Measurements from ENCODE around the gene KIRREL3. TPM values are rescaled to one million over a fixed set of nuclear protein-coding genes. Genes with fewer than 3 reads are reported as not detected.

The KIRREL3 gene
- total RNA-seq, 4 donors from 2014 or later = 0.82 to 15.7 (median 1.4) TPM; not detected in 1

DNA sequence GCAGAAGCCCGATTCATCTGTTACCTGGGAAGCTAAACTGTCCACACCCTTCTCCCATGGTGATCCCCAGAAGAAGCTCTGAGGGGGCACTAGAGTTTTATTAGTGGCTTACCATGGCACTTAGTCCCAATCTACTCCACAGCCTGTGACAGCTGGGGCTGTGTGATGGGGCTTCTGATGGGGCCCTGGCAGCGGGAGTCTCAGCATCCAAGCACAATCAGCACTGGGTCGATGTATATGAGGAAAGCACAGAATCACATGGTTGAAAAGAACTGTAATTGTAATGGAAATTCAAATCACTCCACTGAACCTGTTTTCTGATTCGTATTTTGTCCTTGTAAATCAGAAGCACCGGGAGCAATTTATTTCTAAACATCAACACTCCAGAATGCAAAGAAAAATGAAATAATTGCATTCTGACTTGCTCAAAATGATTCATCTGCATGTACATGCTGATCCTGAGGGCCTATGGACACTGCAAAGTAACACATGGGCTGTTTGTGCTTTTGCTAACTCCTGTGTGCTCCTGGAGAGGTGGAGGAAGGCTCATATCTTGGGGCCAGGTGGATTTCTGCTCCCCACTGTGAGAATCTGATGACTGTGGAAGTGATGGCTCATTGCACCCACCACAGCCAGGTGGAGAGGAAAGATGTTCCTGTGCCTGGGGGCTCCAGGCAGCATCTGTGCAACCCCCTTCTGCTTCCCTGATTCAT, 203.0 kb downstream of the KIRREL3 start:
- intact Hi-C loops (cut with DNase I; ENCODE audit: low total_unique reads) (no loop called here), in situ Hi-C loops (cut with MboI; ENCODE audit: low pct_ligation_motif_present in 1 of 4, low pct_unique_long_range_greater_than_20kb in 1 of 4, low sequenced_read_pairs in 3 of 4) (no loop called here)
- Histone ChIP-seq H3K4me3 (no peak overlapping the region), H3K9me3 (no peaks in the 10 kb centered on the region), H3K4me1 (no peaks in the 10 kb centered on the region), H3K27ac (no peak overlapping the region), H3K36me3 (no peaks in the 10 kb centered on the region), H3K27me3 (no peaks in the 10 kb centered on the region)
- 67 to 81% methylated on average over 1 to 5 of the region's 5 CpGs for WGBS, 2 donors (ENCODE audit: low coverage in 1 of 2)
- no peak for DNase-seq
- TF ChIP-seq EP300 (IDR thresholded peaks at IDR 0.05; ENCODE audit: low read depth) (no peak), POLR2A (IDR thresholded peaks at IDR 0.05) (no peak), POLR2AphosphoS5 (IDR thresholded peaks at IDR 0.05) (no peak)
- TF ChIP-seq, protein P1, sequence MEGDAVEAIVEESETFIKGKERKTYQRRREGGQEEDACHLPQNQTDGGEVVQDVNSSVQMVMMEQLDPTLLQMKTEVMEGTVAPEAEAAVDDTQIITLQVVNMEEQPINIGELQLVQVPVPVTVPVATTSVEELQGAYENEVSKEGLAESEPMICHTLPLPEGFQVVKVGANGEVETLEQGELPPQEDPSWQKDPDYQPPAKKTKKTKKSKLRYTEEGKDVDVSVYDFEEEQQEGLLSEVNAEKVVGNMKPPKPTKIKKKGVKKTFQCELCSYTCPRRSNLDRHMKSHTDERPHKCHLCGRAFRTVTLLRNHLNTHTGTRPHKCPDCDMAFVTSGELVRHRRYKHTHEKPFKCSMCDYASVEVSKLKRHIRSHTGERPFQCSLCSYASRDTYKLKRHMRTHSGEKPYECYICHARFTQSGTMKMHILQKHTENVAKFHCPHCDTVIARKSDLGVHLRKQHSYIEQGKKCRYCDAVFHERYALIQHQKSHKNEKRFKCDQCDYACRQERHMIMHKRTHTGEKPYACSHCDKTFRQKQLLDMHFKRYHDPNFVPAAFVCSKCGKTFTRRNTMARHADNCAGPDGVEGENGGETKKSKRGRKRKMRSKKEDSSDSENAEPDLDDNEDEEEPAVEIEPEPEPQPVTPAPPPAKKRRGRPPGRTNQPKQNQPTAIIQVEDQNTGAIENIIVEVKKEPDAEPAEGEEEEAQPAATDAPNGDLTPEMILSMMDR (IDR thresholded peaks at IDR 0.05) = no peak

- Histone ChIP-seq H3K36me3 (no peaks in the 10 kb centered on the region), H3K9me3 (no peaks in the 10 kb centered on the region), H3K27me3 (no peaks in the 10 kb centered on the region), H3K4me1 (no peaks in the 10 kb centered on the region), H3K4me3 (no peak overlapping the region), H3K27ac (no peak overlapping the region)
- DNase-seq = no peak
- in situ Hi-C loops (cut with MboI; ENCODE audit: low pct_ligation_motif_present in 1 of 4, low pct_unique_long_range_greater_than_20kb in 1 of 4, low sequenced_read_pairs in 3 of 4) = no loop called here
- TF ChIP-seq, protein P1 (IDR thresholded peaks at IDR 0.05) = no peak
- no peak for TF ChIP-seq POLR2A (IDR thresholded peaks at IDR 0.05)
- TF ChIP-seq POLR2AphosphoS5 (IDR thresholded peaks at IDR 0.05) = no peak
- no peak for TF ChIP-seq EP300 (IDR thresholded peaks at IDR 0.05; ENCODE audit: low read depth)
- 79 to 84% methylated on average over 6 of the region's 6 CpGs for WGBS, 2 donors (ENCODE audit: low coverage in 1 of 2)
- intact Hi-C loops (cut with DNase I; ENCODE audit: low total_unique reads) = no loop called here
Measured at GRCh38 chr11:126793596-126793995, 207.0 kb downstream of the KIRREL3 start.

DNA sequence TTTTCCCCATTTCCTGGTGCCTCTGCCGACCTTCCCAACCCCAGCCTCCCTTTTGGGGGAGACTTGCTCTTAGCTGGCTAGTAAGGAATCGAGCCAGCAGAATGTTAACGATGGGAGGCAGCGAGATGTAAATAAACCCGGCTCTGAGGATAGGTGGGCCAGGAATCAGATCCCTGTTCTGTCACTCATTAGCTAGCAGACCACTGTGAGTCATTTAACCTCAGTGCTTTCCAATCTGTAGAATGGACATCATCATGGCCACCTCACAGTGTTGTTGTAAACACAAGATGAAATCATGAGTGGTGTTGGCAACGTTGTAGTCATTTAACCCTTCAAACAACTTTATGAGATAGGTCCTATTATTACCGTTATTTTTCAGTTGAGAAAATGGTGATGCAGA, 208.6 kb downstream of the KIRREL3 start:
- no peaks in the 10 kb centered on the region for H3K36me3 ChIP-seq
- H3K27ac ChIP-seq = no peak overlapping the region
- intact Hi-C loops (cut with DNase I; ENCODE audit: low total_unique reads) = no loop called here
- DNase-seq = no peak
- no peaks in the 10 kb centered on the region for H3K27me3 ChIP-seq
- in situ Hi-C loops (cut with MboI; ENCODE audit: low pct_ligation_motif_present in 1 of 4, low pct_unique_long_range_greater_than_20kb in 1 of 4, low sequenced_read_pairs in 3 of 4) = no loop called here
- WGBS, 2 donors (ENCODE audit: low coverage in 1 of 2) = 63 to 73% methylated on average over 2 to 7 of the region's 7 CpGs
- H3K4me1 ChIP-seq = no peaks in the 10 kb centered on the region
- no peak overlapping the region for H3K4me3 ChIP-seq
- TF ChIP-seq, protein P1 (IDR thresholded peaks at IDR 0.05) = no peak
- TF ChIP-seq POLR2A (IDR thresholded peaks at IDR 0.05) = no peak
- TF ChIP-seq EP300 (IDR thresholded peaks at IDR 0.05; ENCODE audit: low read depth) = no peak
- no peak for TF ChIP-seq POLR2AphosphoS5 (IDR thresholded peaks at IDR 0.05)
- no peaks in the 10 kb centered on the region for H3K9me3 ChIP-seq

GRCh38 chr11:126791446-126791845, 209.1 kb downstream of the KIRREL3 start:
- whole genome bisulfite sequencing, 2 donors (ENCODE audit: low coverage in 1 of 2) = 72 to 83% methylated on average over 1 to 3 of the region's 3 CpGs
- Histone ChIP-seq H3K4me1 (no peaks in the 10 kb centered on the region), H3K36me3 (no peaks in the 10 kb centered on the region), H3K27me3 (no peaks in the 10 kb centered on the region), H3K9me3 (no peaks in the 10 kb centered on the region), H3K27ac (no peak overlapping the region), H3K4me3 (no peak overlapping the region)
- in situ Hi-C loops (cut with MboI; ENCODE audit: low pct_ligation_motif_present in 1 of 4, low pct_unique_long_range_greater_than_20kb in 1 of 4, low sequenced_read_pairs in 3 of 4) = no loop called here
- DNase-seq = no peak
- intact Hi-C loops (cut with DNase I; ENCODE audit: low total_unique reads) = no loop called here
- TF ChIP-seq POLR2AphosphoS5 (IDR thresholded peaks at IDR 0.05) (no peak), EP300 (IDR thresholded peaks at IDR 0.05; ENCODE audit: low read depth) (no peak), POLR2A (IDR thresholded peaks at IDR 0.05) (no peak)
- TF ChIP-seq, protein P1 (IDR thresholded peaks at IDR 0.05) = no peak
